IPS-18c (cell line): ENCODE results near the gene GRK5.
"Not testable (repeated sequence)": the region's sequence is repeated elsewhere in the genome, so short reads cannot be mapped to it uniquely, and the experiment has no call there.

ENCODE experiments used
- H3K4me3 ChIP-seq: 2 replicates; pipeline ENCODE4 v1.7.0; 2013; ENCODE audit warnings: low read depth, mild to moderate bottlenecking, low read length, moderate library complexity; ENCODE audit not compliant: insufficient read depth
- H3K9me3 ChIP-seq: one replicate; pipeline ENCODE4 v1.6.1; 2013; ENCODE audit warnings: mild to moderate bottlenecking, low read length, moderate library complexity; ENCODE audit not compliant: control insufficient read depth, insufficient read depth

The GRK5 gene

DNA sequence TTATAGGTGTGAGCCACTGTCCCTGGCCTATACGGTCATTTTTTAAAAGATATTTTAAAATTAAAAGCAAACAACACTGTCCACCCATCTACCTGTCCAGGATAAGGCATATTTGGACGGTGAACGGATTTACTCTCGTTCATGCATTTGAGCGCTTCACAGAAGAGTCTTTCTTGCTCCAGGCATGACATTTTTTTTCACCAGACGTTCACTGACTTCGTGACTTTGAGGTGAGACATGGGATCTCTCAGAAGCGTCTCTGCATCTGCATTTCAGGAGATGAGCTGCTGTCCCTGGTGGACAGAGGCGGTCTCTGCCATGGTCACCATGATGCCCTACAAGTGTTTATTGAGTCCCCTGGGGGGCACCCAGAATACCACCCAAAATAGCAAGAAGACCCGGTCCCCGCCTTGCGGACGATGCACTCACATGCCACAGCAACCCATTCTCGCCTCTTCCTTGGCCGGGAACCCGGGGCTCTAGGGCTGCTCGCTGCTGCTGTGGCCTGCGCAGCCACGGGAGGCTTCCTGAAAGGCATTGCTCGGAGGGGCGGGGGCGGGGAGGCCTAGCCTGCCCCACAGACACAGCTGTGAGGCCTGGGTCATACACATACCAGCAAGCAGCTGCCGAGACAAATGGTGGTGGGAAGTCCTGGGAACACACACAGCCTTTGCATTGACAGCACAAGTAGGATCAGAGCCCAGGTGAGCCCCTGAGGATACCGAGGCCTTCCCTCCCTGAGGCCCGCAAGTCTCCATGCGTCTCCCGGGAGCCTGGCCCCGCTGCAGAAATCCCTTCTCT lies 250.8 kb downstream of the GRK5 start:
- no peaks in the 10 kb centered on the region for H3K9me3 ChIP-seq

DNA sequence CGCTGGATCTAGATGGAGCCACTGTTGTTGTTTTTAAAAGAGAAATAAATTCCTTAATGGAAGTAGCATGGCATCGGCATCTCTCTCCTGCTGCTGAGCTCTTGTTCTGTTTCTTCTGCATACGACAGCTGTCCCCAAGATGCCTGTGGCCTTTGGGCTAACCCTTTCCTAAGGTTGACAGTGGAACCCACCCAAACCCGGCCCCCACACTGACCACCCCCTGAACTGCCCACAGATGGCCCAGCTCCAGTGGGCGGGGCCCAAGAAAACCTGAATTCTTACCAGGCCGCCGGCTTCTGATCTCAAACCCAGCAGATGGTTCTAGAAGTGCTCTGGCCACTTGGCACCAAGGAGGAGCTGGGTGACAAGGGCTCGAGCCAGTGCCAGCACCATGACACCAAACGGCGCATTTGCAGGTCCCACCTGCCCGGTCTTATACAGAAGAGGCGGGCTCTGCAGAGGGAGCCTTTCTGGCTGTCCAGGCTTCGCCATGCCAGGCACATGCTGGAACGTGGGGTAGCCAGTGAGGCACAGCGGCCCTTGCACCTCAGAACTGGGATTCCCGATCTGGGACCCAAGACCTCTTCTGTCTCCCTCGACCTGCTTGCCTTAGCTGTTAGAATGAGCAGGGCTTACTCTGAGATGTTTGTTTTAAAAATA lies 252.4 kb downstream of the GRK5 start:
- H3K9me3 ChIP-seq, result no peaks in the 10 kb centered on the region
- H3K4me3 ChIP-seq, result no peak overlapping the region

More for the DNA sequence above, 250.8 kb downstream of the GRK5 start:
- no peak overlapping the region for H3K4me3 ChIP-seq

DNA sequence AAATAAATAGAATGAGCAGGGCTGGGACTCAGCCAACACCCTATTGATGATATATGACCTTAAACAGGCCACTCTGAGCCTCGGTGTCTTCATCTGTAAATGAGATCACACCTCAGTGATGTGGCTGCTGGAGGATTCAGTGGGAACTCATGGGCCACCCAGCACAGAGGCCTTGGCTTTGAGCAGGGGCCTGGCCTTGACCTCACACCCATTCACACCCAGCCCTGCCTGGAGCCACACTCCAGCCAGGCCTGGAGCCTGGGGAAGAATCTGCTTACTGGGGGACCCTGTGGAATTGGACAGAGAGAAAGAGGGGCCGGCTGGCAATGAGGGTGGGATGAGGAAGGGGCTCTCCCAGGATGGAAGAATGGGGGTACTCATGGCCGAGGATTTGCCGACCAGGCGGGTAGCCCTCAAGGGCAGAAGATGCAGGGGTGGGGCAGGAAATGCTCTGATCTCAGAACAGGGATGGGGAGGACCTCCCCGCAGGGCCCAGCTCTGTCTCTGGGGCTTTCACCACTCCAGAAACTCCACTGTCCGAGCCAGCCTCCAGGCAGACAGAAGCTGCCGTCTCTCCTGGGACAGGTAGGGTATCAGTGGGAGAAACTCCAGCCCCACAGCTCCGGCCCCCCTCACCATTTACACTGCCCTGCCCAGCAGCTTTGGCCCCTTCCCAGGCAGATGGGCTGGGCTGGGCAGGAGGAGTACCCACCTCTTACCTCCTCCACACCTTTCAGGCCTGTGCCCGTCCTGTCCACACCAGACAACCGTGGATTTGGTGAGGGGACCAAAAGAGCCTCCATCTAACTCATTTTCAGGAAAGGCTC lies 253.2 kb downstream of the GRK5 start:
- no peaks in the 10 kb centered on the region for H3K9me3 ChIP-seq
- no peak overlapping the region for H3K4me3 ChIP-seq

DNA sequence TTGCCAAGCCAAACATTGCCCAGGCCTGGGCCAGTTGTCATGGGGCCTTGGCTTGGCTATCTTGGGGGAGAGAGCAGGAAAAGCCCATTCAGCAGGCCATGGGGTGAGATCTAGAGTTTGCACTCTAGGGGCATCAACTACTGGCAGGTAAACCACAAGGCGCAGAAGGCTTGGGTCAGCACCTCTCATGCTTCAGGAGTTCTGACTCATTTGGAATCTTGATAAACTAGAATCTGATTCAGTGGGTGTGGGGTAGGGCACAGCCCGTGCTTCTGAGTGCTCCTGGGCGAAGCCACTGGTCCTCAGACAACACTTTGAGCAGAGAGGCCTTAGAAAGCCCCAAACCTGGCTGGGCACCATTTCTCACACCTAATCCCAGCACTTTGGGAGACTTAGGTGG lies 254.0 kb downstream of the GRK5 start:
- Histone ChIP-seq H3K9me3 (no peaks in the 10 kb centered on the region), H3K4me3 (no peak overlapping the region)

DNA sequence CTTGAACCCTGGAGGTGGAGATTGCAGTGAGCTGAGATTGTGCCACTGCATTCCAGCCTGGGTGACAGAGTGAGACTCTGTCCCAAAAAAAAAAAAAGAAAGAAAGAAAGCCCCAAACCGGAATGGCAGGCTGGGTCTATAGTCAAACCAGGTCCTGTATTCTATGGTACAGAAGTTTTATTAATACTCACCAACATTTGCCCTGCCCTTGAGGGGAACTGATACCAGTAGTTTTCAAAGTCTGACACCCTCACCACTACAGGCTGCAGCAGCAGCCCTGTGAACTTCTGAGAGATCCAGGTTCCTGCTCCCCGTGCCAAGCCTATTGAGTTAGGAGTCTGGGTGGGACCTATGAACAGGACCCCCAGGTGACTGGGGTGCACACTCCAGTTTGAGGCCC lies 254.6 kb downstream of the GRK5 start:
- H3K4me3 ChIP-seq, result no peak overlapping the region
- no peaks in the 10 kb centered on the region for H3K9me3 ChIP-seq

DNA sequence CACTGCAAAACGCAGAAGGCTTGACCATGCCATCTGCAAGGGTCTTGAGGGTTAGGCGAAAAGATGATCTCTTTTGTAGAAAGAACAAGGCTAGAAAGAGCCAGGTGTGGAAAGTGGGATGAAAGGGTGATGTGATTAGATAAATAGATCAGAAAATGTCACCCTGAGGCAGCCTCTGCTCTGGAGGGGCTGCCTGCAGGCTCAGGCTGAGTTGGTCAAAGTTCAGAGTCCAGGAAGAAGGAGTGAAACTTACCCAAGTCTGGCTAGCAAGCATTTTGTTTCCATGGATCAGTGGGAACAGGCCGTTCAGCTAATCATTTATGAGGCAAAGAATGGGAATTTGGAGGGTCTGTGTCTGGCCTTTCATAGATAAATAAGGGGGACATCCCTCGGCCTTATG lies 255.4 kb downstream of the GRK5 start:
- no peak overlapping the region for H3K4me3 ChIP-seq
- H3K9me3 ChIP-seq, result no peaks in the 10 kb centered on the region

DNA sequence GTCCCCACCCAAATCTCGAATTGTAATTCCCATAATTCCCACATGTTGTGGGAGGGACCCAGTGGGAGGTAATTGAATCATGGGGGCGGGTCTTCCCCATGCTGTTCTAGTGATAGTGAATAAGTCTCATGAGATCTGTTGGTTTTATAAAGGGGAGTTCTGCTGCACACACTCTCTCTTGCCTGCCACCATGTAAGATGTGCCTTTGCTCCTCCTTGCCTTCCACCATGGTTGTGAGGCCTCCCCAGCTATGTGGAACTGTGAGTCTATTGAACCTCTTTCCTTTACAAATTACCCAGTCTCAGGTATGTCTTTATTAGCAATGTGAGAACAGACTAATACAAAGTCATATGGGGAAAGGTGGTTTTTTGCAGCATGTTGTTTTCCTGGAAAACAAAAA lies 255.8 kb downstream of the GRK5 start:
- H3K9me3 ChIP-seq, result not testable (repeated sequence)

DNA sequence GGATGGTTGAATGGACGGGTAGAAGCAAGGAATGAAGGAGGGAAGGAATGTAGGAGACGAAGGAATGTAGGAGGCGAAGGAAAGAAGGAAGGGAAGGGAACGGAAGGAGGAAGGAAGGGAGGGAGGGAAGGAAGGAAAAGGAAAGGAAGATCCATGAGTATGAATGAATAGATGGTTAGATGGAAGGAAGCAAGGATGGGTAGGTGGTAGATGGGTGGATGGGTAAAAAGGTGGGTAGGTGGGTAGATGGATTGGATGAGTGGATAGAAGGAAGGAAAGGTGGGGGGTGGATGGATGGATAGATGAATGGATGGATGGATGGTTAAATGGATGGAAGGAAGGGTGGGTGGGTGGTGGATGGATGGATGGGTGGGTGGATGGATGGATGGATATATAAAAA lies 257.7 kb downstream of the GRK5 start:
- H3K9me3 ChIP-seq, result no peaks in the 10 kb centered on the region

More for the DNA sequence above, 255.8 kb downstream of the GRK5 start:
- H3K4me3 ChIP-seq, result not testable (repeated sequence)

DNA sequence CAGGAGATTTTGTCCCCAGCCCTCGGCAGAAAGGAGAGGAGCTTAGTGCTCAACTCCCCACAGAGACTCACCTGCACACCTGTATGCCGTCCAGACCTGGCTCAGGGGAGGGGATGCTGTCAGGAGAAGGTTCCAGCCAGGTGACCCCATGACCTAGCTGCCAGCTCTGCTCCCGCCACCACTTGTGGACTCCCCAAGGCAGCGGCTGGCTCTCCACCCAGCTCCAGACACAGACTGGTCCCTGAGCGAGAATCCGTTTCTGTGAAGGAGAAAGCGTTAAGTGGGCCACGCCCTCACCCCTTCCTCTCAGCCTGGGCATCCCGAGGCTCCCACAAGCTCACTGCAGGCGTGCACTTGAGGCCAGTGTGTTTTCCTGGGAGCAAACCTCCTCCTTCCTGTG lies 258.7 kb downstream of the GRK5 start:
- H3K4me3 ChIP-seq, result no peak overlapping the region
- no peaks in the 10 kb centered on the region for H3K9me3 ChIP-seq

More for the DNA sequence above, 257.7 kb downstream of the GRK5 start:
- no peak overlapping the region for H3K4me3 ChIP-seq

DNA sequence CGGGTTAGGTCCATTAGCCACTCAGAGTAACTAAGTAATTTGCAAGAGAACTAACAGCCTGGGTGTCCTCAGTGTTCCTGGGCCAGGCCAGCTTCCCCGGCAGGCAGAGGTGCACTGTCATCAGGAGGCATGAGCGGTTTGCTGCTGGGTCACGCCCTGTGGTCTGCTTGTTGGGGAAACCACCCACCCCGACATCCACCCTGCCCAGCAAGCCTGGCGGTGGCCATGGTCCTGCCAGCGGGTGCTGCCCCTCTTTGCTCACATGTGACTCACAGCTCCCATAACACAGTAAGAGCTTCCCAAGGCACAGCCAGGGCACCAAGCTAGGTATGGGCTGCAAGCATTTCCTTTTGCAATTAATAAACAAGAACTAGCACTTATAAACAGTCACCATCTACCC lies 259.3 kb downstream of the GRK5 start:
- Histone ChIP-seq H3K4me3 (no peak overlapping the region), H3K9me3 (no peaks in the 10 kb centered on the region)

DNA sequence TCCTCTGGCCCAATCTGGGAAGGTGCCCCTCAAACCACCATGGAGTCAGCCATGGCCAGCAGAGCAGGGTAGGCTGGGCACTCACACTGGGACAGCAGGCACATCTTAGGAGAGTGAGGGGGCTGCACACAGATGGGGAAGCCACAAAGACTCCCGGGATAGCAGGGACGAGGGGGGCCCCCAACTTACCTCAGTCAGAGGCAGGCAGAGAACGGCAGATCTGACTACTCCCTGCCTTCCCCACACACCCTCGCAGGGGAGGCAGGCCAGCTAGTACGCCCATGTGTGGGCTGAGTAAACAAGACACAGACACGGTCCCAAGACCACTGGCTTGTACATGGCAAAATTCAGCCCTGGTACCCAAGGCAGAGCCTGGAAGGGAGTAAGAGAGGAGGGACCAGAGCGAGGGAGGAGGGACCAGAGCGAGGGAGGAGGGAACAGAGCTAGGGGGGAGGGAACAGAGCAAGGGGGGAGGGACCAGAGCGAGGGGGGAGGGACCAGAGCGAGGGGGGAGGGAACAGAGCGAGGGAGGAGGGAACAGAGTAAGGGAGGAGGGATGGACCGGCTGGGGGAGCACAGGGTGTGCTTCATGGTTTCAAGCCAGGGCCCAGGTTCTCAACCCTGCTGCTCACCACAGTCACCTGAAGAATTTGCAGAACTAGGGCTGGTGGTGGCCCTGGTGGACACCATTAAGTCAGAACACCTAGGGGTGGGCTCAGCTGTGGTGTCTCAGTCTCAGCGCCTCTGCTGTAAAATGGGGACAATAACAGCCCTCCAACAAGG lies 261.4 kb downstream of the GRK5 start:
- Histone ChIP-seq H3K4me3 (no peak overlapping the region), H3K9me3 (no peaks in the 10 kb centered on the region)

DNA sequence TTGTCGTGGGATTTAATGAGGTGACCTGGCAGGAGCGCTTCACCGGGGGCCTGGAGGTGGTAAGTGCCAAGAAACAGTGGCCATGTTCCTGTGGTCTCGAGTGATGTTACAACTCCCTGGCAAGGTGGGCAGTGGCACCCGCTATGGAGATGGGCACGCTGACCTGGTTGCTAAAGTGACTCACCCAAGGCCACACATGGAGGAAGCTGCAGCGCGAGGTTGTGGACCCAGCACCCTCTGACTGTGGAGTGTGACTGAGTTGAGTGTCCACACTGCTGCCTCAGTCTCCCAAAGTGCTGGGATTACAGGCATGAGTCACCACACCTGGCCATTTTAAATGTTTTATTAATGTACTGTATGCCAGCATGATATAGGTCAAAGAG lies 261.9 kb downstream of the GRK5 start:
- H3K4me3 ChIP-seq, result no peak overlapping the region
- peaks cover 3% of the 10 kb centered on the region for H3K9me3 ChIP-seq

DNA sequence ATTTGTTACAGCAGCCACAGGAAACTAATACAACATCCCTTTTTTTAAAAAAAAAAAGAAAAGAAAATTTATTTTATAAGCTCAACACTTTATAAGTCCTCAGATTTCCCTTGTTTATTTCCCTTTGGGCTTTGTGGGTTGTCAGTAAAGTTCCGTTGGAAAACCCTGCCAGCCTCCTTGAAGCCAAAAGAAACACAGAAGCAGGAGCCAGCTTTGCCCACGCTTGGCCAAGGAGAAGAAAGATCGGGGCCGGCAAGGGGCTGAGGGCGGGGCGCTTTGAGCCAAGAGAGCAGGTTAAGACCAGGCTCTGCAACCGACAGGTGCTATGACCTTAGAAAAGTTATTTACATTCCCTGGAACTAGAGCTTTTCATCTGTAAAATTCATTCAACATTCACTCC lies 262.5 kb downstream of the GRK5 start:
- Histone ChIP-seq H3K9me3 (peaks cover 3% of the 10 kb centered on the region), H3K4me3 (no peak overlapping the region)

DNA sequence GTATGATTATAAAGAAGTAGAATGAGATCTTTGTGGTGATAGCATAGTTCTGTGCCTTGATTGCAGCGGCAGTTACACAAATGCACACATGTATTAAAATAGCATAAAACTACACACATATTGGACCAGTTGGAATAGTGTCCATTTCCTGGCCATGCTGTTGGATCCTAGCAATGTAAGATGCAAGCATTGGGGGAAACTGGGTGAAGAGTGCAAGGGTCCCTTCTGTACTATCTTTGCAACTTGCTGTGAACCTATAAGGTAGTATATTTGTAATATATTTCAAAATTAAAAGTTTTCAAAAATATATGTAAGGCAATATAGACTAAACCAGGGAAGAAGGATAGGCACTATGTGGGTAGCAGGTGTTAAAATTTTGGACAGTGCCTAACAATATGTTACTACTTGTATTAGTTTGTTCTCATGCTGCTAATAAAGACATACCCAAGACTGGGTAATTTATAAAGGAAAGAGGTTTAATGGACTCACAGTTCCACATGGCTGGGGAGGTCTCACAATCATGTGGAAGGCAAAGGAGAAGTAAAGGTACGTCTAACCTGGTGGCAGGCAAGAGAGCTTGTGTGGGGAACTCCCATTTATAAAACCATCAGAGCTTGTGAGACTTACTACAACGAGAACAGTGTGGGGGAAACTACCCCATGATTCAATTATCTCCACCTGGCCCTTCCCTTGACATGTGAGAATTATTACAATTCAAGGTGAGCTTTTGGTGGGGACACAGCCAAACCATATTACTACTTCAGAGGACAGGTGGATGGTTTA lies 263.7 kb downstream of the GRK5 start:
- H3K4me3 ChIP-seq, result no peak overlapping the region

DNA sequence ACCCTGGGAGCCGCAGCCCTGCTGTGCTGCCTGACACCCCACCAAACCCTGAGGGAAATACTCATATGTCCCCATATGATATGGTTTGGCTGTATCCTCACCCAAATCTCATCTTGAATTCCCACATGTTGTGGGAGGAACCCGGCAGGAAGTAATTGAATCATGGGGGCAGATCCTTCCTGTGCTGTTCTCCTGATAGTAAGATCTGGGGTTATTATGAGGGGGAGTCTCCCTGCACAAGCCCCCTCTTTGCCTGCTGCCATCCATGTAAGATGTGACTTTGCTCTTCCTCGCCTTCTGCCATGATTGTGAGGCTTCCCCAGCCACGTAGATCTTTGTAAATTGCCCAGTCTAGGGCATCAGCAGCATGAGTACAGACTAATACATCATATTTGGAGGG lies 266.4 kb downstream of the GRK5 start:
- H3K9me3 ChIP-seq, result peaks cover 3% of the 10 kb centered on the region
- H3K4me3 ChIP-seq, result no peak overlapping the region

More for the DNA sequence above, 263.7 kb downstream of the GRK5 start:
- peaks cover 3% of the 10 kb centered on the region for H3K9me3 ChIP-seq

DNA sequence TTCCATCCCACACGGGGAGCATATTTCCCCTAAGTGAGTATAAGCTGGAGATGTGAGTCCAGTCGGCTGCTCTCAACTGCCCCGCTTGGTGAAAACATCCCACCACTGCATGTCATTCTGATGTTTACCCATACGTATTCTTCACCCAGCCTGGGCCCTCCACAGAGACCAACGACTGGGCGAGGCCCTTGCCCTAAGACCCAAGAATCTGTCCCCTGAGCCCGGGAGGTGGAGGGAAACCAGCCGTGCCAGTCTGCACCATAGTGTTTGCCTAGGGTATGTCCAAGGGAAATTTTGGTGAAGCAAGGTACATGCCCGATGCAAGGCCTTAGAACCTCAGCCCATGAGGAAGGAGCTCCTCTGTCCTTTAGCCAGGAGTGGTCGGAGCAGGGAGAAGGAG lies 267.2 kb downstream of the GRK5 start:
- H3K4me3 ChIP-seq, result no peak overlapping the region
- peaks cover 3% of the 10 kb centered on the region for H3K9me3 ChIP-seq
